Activated CD4-positive, alpha-beta memory T cell treated with anti-CD3 and anti-CD28 coated beads, Interleukin-2, amount 10 ng/mL, durations not matched to agents 7 days and 5 days (primary cell): Measurements from ENCODE around the gene FOXC1. TPM values are rescaled to one million over a fixed set of nuclear protein-coding genes. Genes with fewer than 3 reads are reported as not detected.

Source experiments
- CTCF ChIA-PET: fragments of 350-600 bp; sonication (Branson Sonifier 250); formaldehyde crosslinking; loops from one replicate; lab custom pipeline; 2021; ENCODE audit warnings: antibody characterized with exemption, inconsistent platforms; lab: Charles Lee
- POLR2A ChIA-PET: fragments of 350-600 bp; sonication (Branson Sonifier 250); formaldehyde crosslinking; loops from one replicate; lab custom pipeline; 2021; ENCODE audit warnings: antibody characterized with exemption; lab: Charles Lee
- DNase-seq: peaks from one replicate; pipeline ENCODE4 v3.0.0-alpha.2; 2020
- H3K27ac Mint-ChIP-seq: one replicate; pipeline ENCODE4 v1.8.0; 2021; ENCODE audit warnings: mild to moderate bottlenecking, mixed read lengths
- H3K27me3 Mint-ChIP-seq: one replicate; pipeline ENCODE4 v1.8.0; 2021; ENCODE audit warnings: mixed read lengths
- H3K36me3 Mint-ChIP-seq: one replicate; pipeline ENCODE4 v1.8.0; 2021; ENCODE audit warnings: low read depth, mixed read lengths
- H3K4me1 Mint-ChIP-seq: one replicate; pipeline ENCODE4 v1.8.0; 2021; ENCODE audit warnings: mixed read lengths
- H3K4me3 Mint-ChIP-seq: one replicate; pipeline ENCODE4 v1.8.0; 2021; ENCODE audit warnings: mild to moderate bottlenecking, mixed read lengths
- H3K9me3 Mint-ChIP-seq: one replicate; pipeline ENCODE4 v1.8.0; 2021; ENCODE audit warnings: mixed read lengths
- total RNA-seq, 2 experiments: library from RNA; stranded (reverse); gene quantifications; one replicate each; pipeline ENCODE4 v1.2.3, GENCODE V29; 2021

The FOXC1 gene
- total RNA-seq, 2 experiments from 2014 or later = 0.08 TPM; not detected in 1

GRCh38 chr6:1587546-1587945 is 22.2 kb upstream of the FOXC1 start:
- DNase-seq = no peak
- ChIA-PET POLR2A (no interaction called here), CTCF (no interaction called here)
- peaks cover 22% of the 10 kb centered on the region for H3K27me3 Mint-ChIP-seq
- no peaks in the 10 kb centered on the region for H3K9me3 Mint-ChIP-seq
- H3K36me3 Mint-ChIP-seq = no peaks in the 10 kb centered on the region
- H3K27ac Mint-ChIP-seq = no peak overlapping the region
- H3K4me1 Mint-ChIP-seq = no peaks in the 10 kb centered on the region
- H3K4me3 Mint-ChIP-seq = no peak overlapping the region

DNA sequence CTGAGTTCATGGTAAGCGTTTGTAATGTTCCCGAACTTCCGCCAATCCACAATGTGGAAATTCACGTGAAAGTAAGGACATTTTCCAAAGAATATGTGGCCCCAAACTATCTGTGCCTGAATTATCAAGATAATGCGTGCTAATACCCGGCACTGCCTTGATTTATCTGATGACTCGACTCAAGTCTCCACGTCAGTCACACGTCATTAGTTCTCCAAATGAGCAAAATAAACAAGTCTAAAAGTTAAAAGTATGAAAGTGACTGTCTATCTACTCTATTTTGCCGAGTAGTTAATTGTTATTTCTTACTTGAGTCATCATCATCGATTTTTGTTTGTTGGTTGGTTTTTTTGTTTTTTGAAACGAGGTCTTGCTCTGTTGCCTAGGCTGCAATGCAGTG is 21.7 kb upstream of the FOXC1 start:
- Mint-ChIP-seq H3K4me3 (no peak overlapping the region), H3K27ac (no peak overlapping the region), H3K9me3 (no peaks in the 10 kb centered on the region), H3K4me1 (no peaks in the 10 kb centered on the region), H3K27me3 (peaks cover 26% of the 10 kb centered on the region), H3K36me3 (no peaks in the 10 kb centered on the region)
- POLR2A ChIA-PET = no interaction called here
- DNase-seq = no peak
- CTCF ChIA-PET = no interaction called here

- Mint-ChIP-seq H3K36me3 (no peaks in the 10 kb centered on the region), H3K4me3 (no peak overlapping the region), H3K9me3 (no peaks in the 10 kb centered on the region), H3K27ac (no peak overlapping the region), H3K4me1 (no peaks in the 10 kb centered on the region), H3K27me3 (peaks cover 33% of the 10 kb centered on the region)
- DNase-seq = no peak
- POLR2A ChIA-PET = no interaction called here
- CTCF ChIA-PET = no interaction called here
Observed at GRCh38 chr6:1589208-1589607, 20.5 kb upstream of the FOXC1 start.

GRCh38 chr6:1590580-1590979 is 19.1 kb upstream of the FOXC1 start:
- no peak overlapping the region for H3K27ac Mint-ChIP-seq
- H3K4me3 Mint-ChIP-seq = no peak overlapping the region
- peaks cover 34% of the 10 kb centered on the region for H3K27me3 Mint-ChIP-seq
- H3K4me1 Mint-ChIP-seq = no peaks in the 10 kb centered on the region
- POLR2A ChIA-PET = no interaction called here
- H3K9me3 Mint-ChIP-seq = no peaks in the 10 kb centered on the region
- CTCF ChIA-PET = interaction anchor here (1.1 kb wide), 1 partner anchor 38 kb away, joined by 3 read pairs; no protein-coding TSS in a partner anchor
- H3K36me3 Mint-ChIP-seq = no peaks in the 10 kb centered on the region
- DNase-seq = no peak

GRCh38 chr6:1591243-1591642 is 18.5 kb upstream of the FOXC1 start:
- Mint-ChIP-seq H3K4me3 (no peak overlapping the region), H3K27me3 (peaks cover 34% of the 10 kb centered on the region), H3K27ac (no peak overlapping the region), H3K9me3 (no peaks in the 10 kb centered on the region), H3K4me1 (peaks cover 2% of the 10 kb centered on the region), H3K36me3 (no peaks in the 10 kb centered on the region)
- DNase-seq = no peak
- ChIA-PET CTCF (interaction anchor here (1.1 kb wide), 1 partner anchor 39 kb away, joined by 3 read pairs; no protein-coding TSS in a partner anchor), POLR2A (no interaction called here)

DNA sequence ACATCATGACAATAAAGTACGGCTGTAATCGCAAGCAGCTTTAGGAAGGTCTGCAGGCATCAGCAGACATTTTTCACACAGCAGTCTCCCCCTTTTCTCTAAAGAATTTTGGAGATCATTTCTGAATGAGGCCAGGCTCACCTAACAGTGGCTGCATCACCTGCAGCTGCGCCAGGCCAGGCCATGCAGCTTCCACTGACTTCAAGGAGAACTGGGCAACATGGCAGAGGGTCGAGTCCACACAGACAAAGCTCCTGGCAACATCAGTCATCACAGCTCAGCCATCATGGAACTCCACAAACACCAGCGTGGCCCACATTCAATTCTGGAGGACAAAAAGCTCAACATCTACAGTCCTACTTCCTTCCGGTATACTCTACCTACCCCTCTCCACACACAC is 17.8 kb upstream of the FOXC1 start:
- ChIA-PET CTCF (interaction anchor here (1.2 kb wide), 1 partner anchor 68 kb away, joined by 7 read pairs; no protein-coding TSS in a partner anchor), POLR2A (interaction anchor here (0.7 kb wide), 1 partner anchor 158 kb away, joined by 3 read pairs; no protein-coding TSS in a partner anchor)
- Mint-ChIP-seq H3K4me3 (no peak overlapping the region), H3K9me3 (no peaks in the 10 kb centered on the region), H3K27me3 (peaks cover 37% of the 10 kb centered on the region), H3K4me1 (peaks cover 3% of the 10 kb centered on the region), H3K36me3 (no peaks in the 10 kb centered on the region), H3K27ac (no peak overlapping the region)
- no peak for DNase-seq

GRCh38 chr6:1592852-1593251 is 16.9 kb upstream of the FOXC1 start:
- Mint-ChIP-seq H3K4me1 (peaks cover 3% of the 10 kb centered on the region), H3K27me3 (peaks cover 44% of the 10 kb centered on the region), H3K9me3 (no peaks in the 10 kb centered on the region), H3K27ac (no peak overlapping the region), H3K36me3 (no peaks in the 10 kb centered on the region), H3K4me3 (no peak overlapping the region)
- ChIA-PET POLR2A (no interaction called here), CTCF (interaction anchor here (0.7 to 1.2 kb wide), 2 partner anchors 69 to 765 kb away, joined by 3 to 7 read pairs; no protein-coding TSS in a partner anchor)
- no peak for DNase-seq

GRCh38 chr6:1593286-1593957 is 16.3 kb upstream of the FOXC1 start:
- no peak for DNase-seq
- peaks cover 3% of the 10 kb centered on the region for H3K4me1 Mint-ChIP-seq
- H3K27me3 Mint-ChIP-seq = peaks cover 49% of the 10 kb centered on the region
- no peaks in the 10 kb centered on the region for H3K36me3 Mint-ChIP-seq
- ChIA-PET POLR2A (no interaction called here), CTCF (interaction anchor here (1.3 to 6.0 kb wide), 2 partner anchors 41 to 69 kb away, joined by 3 to 56 read pairs; no protein-coding TSS in a partner anchor)
- H3K4me3 Mint-ChIP-seq = no peak overlapping the region
- no peaks in the 10 kb centered on the region for H3K9me3 Mint-ChIP-seq
- H3K27ac Mint-ChIP-seq = no peak overlapping the region

GRCh38 chr6:1593958-1594314 is 15.8 kb upstream of the FOXC1 start:
- Mint-ChIP-seq H3K27ac (no peak overlapping the region), H3K9me3 (no peaks in the 10 kb centered on the region), H3K4me1 (peaks cover 3% of the 10 kb centered on the region), H3K27me3 (peaks cover 52% of the 10 kb centered on the region), H3K4me3 (no peak overlapping the region), H3K36me3 (no peaks in the 10 kb centered on the region)
- DNase-seq = no peak
- ChIA-PET POLR2A (no interaction called here), CTCF (interaction anchor here (1.3 to 6.0 kb wide), 2 partner anchors 42 to 69 kb away, joined by 3 to 56 read pairs; no protein-coding TSS in a partner anchor)

DNA sequence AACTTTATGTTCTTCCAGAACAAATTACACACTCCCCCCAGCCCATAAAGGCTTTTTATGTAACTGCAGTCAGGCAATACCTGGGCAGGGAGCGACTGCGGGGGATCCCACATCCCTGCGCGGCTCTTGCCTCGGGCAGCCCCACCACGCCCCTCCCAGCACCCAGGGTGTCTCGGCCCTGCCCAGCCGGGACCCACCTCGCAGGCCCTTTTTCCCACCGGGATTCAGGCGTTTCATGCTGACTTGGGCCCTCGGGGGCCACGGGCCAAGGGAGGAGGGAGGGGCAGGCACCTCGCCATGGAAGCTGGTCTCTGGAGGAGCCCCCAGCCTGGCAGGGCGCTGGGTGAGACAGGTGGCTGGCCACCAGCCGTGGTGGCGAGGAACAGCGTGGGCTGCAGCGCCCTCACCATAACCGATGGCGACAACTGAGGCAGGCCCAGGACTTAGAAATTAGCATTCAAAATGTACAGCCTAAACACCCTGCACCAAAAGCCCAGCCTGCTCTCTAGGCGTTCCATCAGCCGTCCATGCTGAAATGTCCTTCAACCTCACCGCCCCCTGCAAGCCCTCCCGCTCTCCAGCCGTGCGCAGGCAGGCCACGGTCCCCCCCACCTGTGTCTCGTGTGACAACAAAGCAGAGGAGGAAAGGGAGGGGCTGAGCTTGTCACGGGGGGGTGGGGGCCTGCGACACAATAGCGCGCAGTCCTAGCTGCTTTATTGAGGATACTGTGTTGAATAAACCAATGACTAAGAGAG is 15.1 kb upstream of the FOXC1 start:
- CTCF ChIA-PET = interaction anchor here (1.3 to 6.0 kb wide), 5 partner anchors 17 to 1155 kb away, joined by 3 to 56 read pairs (median 14); partner anchors contain the start of gene MYLK4
- Mint-ChIP-seq H3K27me3 (peaks cover 48% of the 10 kb centered on the region), H3K4me1 (peaks cover 3% of the 10 kb centered on the region), H3K9me3 (no peaks in the 10 kb centered on the region), H3K4me3 (no peak overlapping the region), H3K36me3 (no peaks in the 10 kb centered on the region), H3K27ac (no peak overlapping the region)
- no peak for DNase-seq
- POLR2A ChIA-PET = interaction anchor here (1.9 kb wide), 1 partner anchor 71 kb away, joined by 9 read pairs; no protein-coding TSS in a partner anchor

GRCh38 chr6:1595271-1596087 is 14.2 kb upstream of the FOXC1 start:
- H3K36me3 Mint-ChIP-seq = no peaks in the 10 kb centered on the region
- no peaks in the 10 kb centered on the region for H3K9me3 Mint-ChIP-seq
- H3K27me3 Mint-ChIP-seq = peaks cover 54% of the 10 kb centered on the region
- H3K4me3 Mint-ChIP-seq = no peak overlapping the region
- DNase-seq = no peak
- CTCF ChIA-PET = interaction anchor here (0.7 to 6.0 kb wide), 16 partner anchors 12 to 1154 kb away, joined by 3 to 56 read pairs (median 4); partner anchors contain the start of gene MYLK4
- no peak overlapping the region for H3K27ac Mint-ChIP-seq
- POLR2A ChIA-PET = interaction anchor here (1.9 kb wide), 1 partner anchor 71 kb away, joined by 9 read pairs; no protein-coding TSS in a partner anchor
- peaks cover 3% of the 10 kb centered on the region for H3K4me1 Mint-ChIP-seq

- H3K27ac Mint-ChIP-seq = no peak overlapping the region
- ChIA-PET POLR2A (interaction anchor here (1.9 kb wide), 1 partner anchor 72 kb away, joined by 9 read pairs; no protein-coding TSS in a partner anchor), CTCF (interaction anchor here (0.7 to 6.0 kb wide), 21 partner anchors 11 to 1153 kb away, joined by 3 to 56 read pairs (median 4); partner anchors contain the start of gene MYLK4)
- peak; percentile 66 for DNase-seq
- peaks cover 3% of the 10 kb centered on the region for H3K4me1 Mint-ChIP-seq
- no peak overlapping the region for H3K4me3 Mint-ChIP-seq
- no peaks in the 10 kb centered on the region for H3K36me3 Mint-ChIP-seq
- no peaks in the 10 kb centered on the region for H3K9me3 Mint-ChIP-seq
- peaks cover 62% of the 10 kb centered on the region for H3K27me3 Mint-ChIP-seq
Observed at GRCh38 chr6:1596088-1596852, 13.4 kb upstream of the FOXC1 start.
